Peyer's patch (tissue), 4 donors: Measurements from ENCODE around the gene SHISA6. TPM values are rescaled to one million over a fixed set of nuclear protein-coding genes. Genes with fewer than 3 reads are reported as not detected.

Experiments
- DNase-seq, 3 donors: peaks; one replicate each; pipeline ENCODE4 v3.0.0-alpha.2; 2017 to 2019
- H3K27ac ChIP-seq, 4 donors: fragments of 200-600 bp; sonication (generic); one replicate each; pipeline ENCODE4 v1.5.1; 2016 to 2019
- H3K27me3 ChIP-seq, 2 donors: fragments of 200-600 bp; sonication (generic); one replicate each; pipeline ENCODE4 v1.5.1; 2019
- H3K36me3 ChIP-seq, 3 donors: fragments of 200-600 bp; sonication (generic); one replicate each; pipeline ENCODE4 v1.5.1; 2016 to 2019
- H3K4me1 ChIP-seq, 4 donors: fragments of 200-600 bp; sonication (generic); one replicate each; pipeline ENCODE4 v1.5.1; 2016 to 2019
- H3K4me3 ChIP-seq, 4 donors: fragments of 200-600 bp; sonication (generic); 1 replicate in 3 of 4; 2 replicates in 1 of 4; pipeline ENCODE4 v1.5.1; 2016 to 2019; ENCODE audit warnings: mild to moderate bottlenecking in 1 of 4
- H3K9me3 ChIP-seq, 4 donors: fragments of 200-600 bp; sonication (generic); one replicate each; pipeline ENCODE4 v1.5.1; 2016 to 2019; ENCODE audit warnings: mild to moderate bottlenecking in 1 of 4
- POLR2A ChIP-seq, 2 donors: fragments of 450-650 bp; IDR thresholded peaks; one replicate each; pipeline ENCODE4 v1.5.1; 2017; ENCODE audit warnings: antibody characterized with exemption in 2 of 2, mild to moderate bottlenecking in 2 of 2, moderate library complexity in 2 of 2
- total RNA-seq, 4 donors: library from RNA; depleted of rRNA; stranded (reverse); fragments of >200 nt; gene quantifications; one replicate each; pipeline ENCODE4 v1.1.0, GENCODE V29; 2016
- TF ChIP-seq, protein P1 (sequence below), 6 experiments: fragments of 450-650 bp in 4 of 6; fragments of 200-600 bp in 2 of 6; sonication (generic) in 1 of 6; IDR thresholded peaks; one replicate each; pipeline ENCODE4 v1.5.1; 2017 to 2019; ENCODE audit warnings: antibody characterized with exemption in 6 of 6, mild to moderate bottlenecking in 3 of 6, moderate library complexity in 1 of 6

Gene SHISA6
- total RNA-seq, 4 donors from 2014 or later, result 0.27 to 2.1 (median 1.7) TPM; not detected in 1

DNA sequence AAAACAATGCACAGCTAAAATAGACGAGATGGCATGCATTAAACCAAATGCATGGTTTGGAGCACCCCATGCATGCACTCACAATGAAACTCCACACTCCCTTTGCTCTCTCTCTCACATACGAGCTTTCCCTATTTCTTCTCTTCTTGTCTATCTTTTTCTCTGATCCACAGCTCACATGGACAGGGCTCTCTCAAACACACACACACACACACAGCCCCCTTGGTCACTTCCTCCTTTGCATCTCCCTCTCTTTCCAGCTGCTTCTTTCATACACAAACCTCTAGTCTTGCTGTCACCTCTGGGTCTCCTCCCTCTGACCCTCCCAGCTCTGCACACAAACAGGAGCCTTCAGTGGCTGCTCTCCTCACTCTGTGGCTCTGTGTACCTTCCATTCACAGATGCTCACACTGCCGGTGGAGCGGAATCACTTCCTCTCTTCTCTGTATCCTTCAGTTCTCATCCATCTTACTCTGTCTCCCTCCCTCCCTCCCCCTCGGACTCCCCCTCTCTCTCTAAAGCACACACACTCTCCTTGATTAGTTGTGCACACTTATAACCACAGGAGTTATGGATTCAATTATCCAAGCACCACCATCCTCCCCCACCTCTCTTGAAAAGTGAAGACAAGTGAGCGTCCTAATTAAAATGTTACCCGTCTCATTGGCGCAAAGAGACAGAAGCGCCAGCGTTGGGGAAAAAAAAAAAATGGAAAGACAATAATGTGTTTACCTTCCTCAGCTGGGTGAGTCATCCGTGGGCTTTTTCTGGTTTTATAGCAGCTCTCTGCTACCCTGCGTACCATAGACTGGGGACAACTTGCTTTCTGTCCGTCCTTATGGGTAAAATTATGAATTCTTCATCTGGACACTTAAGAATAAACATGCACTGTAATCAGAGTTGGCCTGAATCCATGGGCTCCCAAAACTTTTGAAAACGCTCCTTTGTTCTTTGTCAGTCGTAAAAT, 90.8 kb downstream of the SHISA6 start:
- Histone ChIP-seq H3K36me3 (no peaks in the 10 kb centered on the region), H3K4me3 (no peak overlapping the region), H3K9me3 (no peaks in the 10 kb centered on the region), H3K4me1 (no peaks in the 10 kb centered on the region), H3K27me3 (no peaks in the 10 kb centered on the region), H3K27ac (no peak overlapping the region)
- TF ChIP-seq, protein P1, sequence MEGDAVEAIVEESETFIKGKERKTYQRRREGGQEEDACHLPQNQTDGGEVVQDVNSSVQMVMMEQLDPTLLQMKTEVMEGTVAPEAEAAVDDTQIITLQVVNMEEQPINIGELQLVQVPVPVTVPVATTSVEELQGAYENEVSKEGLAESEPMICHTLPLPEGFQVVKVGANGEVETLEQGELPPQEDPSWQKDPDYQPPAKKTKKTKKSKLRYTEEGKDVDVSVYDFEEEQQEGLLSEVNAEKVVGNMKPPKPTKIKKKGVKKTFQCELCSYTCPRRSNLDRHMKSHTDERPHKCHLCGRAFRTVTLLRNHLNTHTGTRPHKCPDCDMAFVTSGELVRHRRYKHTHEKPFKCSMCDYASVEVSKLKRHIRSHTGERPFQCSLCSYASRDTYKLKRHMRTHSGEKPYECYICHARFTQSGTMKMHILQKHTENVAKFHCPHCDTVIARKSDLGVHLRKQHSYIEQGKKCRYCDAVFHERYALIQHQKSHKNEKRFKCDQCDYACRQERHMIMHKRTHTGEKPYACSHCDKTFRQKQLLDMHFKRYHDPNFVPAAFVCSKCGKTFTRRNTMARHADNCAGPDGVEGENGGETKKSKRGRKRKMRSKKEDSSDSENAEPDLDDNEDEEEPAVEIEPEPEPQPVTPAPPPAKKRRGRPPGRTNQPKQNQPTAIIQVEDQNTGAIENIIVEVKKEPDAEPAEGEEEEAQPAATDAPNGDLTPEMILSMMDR (IDR thresholded peaks at IDR 0.05), result no peak
- TF ChIP-seq POLR2A (IDR thresholded peaks at IDR 0.05), result no peak
- no peak for DNase-seq

DNA sequence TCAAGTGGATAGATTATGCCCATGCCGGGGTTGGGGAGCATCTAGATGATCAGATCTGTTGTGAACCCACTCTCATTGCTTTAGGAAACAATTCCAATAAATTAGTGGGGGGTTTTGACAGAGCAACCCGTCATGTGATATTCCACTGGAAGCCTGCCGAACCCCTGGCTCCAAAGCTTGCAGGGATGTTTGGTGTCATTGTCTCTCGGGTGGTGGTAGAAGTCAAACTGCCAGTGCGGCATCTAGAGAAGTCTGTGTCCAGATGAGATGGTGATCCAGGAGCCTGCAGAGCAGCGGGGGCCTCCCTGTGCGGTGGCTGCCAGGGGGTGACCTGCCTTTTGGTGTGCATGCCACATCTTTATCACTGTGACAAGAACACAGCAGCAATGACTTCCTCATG, 91.7 kb downstream of the SHISA6 start:
- no peak overlapping the region for H3K27ac ChIP-seq
- TF ChIP-seq POLR2A (IDR thresholded peaks at IDR 0.05), result no peak
- TF ChIP-seq, protein P1 (IDR thresholded peaks at IDR 0.05), result no peak
- H3K9me3 ChIP-seq, result no peaks in the 10 kb centered on the region
- H3K4me3 ChIP-seq, result no peak overlapping the region
- no peaks in the 10 kb centered on the region for H3K27me3 ChIP-seq
- no peak for DNase-seq
- no peaks in the 10 kb centered on the region for H3K4me1 ChIP-seq
- no peaks in the 10 kb centered on the region for H3K36me3 ChIP-seq

DNA sequence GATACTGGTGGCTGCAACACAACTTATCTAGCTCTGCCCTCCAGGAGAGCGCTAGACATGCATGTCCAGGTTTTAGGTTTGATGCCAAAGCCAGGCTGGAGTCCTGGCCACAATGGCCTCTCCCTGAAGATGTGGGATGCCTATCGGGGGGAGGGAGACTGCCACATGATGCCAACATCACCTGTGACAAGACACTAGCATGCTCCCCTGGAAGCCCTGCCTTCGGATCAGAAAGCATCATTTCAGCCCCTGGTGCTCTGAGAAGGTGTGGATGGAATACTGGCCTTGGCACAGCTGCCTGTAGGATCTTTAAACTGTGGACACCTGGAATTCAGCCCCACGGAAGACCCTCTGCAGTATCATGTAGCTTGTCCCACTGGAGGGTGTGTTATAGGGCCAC, 93.5 kb downstream of the SHISA6 start:
- no peaks in the 10 kb centered on the region for H3K9me3 ChIP-seq
- no peaks in the 10 kb centered on the region for H3K27me3 ChIP-seq
- H3K27ac ChIP-seq, result no peak overlapping the region
- no peak for TF ChIP-seq POLR2A (IDR thresholded peaks at IDR 0.05)
- TF ChIP-seq, protein P1 (IDR thresholded peaks at IDR 0.05), result no peak
- no peaks in the 10 kb centered on the region for H3K4me1 ChIP-seq
- no peaks in the 10 kb centered on the region for H3K36me3 ChIP-seq
- DNase-seq, result no peak
- H3K4me3 ChIP-seq, result no peak overlapping the region

DNA sequence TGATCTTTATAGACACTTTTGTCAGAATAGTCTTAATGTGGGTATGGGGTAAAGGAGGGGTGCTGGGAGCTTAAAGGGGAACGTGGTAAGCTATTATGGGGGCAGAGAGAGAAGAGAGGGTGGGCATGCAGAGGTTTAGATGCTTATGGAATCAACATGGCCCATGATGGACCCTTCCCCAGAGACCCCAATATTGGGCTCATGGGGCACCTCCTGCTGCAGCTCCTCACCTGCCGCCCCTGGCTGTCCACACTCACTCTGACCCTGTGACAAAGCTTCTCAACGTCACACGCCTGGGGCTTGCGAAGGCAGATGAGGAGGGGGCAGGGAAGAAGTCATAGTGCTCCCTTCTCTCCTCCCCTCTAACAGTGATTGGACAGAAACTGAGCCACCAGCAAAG, 95.3 kb downstream of the SHISA6 start:
- TF ChIP-seq, protein P1 (IDR thresholded peaks at IDR 0.05), result no peak
- no peak for TF ChIP-seq POLR2A (IDR thresholded peaks at IDR 0.05)
- no peak overlapping the region for H3K27ac ChIP-seq
- no peaks in the 10 kb centered on the region for H3K9me3 ChIP-seq
- no peaks in the 10 kb centered on the region for H3K27me3 ChIP-seq
- no peaks in the 10 kb centered on the region for H3K36me3 ChIP-seq
- DNase-seq, result no peak
- no peak overlapping the region for H3K4me3 ChIP-seq
- H3K4me1 ChIP-seq, result no peaks in the 10 kb centered on the region

DNA sequence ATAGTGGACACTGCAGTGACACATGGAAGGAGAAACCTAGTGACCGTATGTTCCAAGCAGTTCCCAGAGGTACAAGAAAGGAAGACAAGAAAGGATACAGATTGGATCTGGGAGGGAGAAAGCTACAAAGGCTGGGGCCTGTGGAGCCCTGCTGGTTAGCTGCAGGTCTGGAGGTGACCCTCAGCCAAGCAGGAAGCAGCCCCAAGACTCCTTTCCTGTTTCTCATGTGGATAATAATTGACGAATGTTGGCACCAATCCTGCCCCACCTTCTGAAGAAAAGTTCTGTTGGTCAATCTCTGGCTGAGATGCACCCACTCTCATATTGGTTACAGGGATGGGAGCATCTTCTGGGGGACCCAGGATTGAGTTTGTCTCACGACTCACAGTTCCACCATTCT, 99.8 kb downstream of the SHISA6 start:
- no peaks in the 10 kb centered on the region for H3K27me3 ChIP-seq
- no peaks in the 10 kb centered on the region for H3K9me3 ChIP-seq
- TF ChIP-seq, protein P1 (IDR thresholded peaks at IDR 0.05), result no peak
- H3K27ac ChIP-seq, result no peak overlapping the region
- H3K4me1 ChIP-seq, result no peaks in the 10 kb centered on the region
- DNase-seq, result no peak
- H3K36me3 ChIP-seq, result no peaks in the 10 kb centered on the region
- H3K4me3 ChIP-seq, result no peak overlapping the region
